OCI-LY7 (cell line): ENCODE measurements around the gene OR7C2. TPM values are rescaled to one million over a fixed set of nuclear protein-coding genes. Genes with fewer than 3 reads are reported as not detected.

Experiments used
- Bru-seq: library from RNA; stranded (reverse); fragments of 400-500 nt; gene quantifications from one replicate; lab custom pipeline; 2021; lab: Mats Ljungman, UMichigan
- BruChase-seq, 2 experiments: library from RNA; stranded (reverse); fragments of 400-500 nt; gene quantifications; one replicate each; lab custom pipeline; 2021; lab: Mats Ljungman, UMichigan
- BruUV-seq: library from RNA; stranded (reverse); fragments of 400-500 nt; replicated peaks from 2 replicates; lab custom pipeline; 2021; lab: Mats Ljungman, UMichigan
- CTCF ChIA-PET: fragments of 300-600 bp; sonication (Branson Sonifier 250); formaldehyde crosslinking; loops from one replicate; lab custom pipeline; 2022; ENCODE audit warnings: antibody characterized with exemption; ENCODE audit not compliant: unreplicated experiment; lab: Charles Lee
- POLR2A ChIA-PET: fragments of 300-600 bp; sonication (Branson Sonifier 250); formaldehyde crosslinking; loops from one replicate; lab custom pipeline; 2022; ENCODE audit warnings: antibody characterized with exemption; lab: Charles Lee
- DNase-seq: peaks from one replicate; pipeline ENCODE4 v3.0.0-alpha.2; 2015; ENCODE audit warnings: low spot score
- H2AFZ ChIP-seq: fragments of 200-600 bp; sonication (generic), shearing (Covaris generic); 2 replicates; pipeline ENCODE4 v1.6.1; 2014; ENCODE audit warnings: mild to moderate bottlenecking, antibody characterized with exemption, low read length, moderate library complexity
- H3K27ac ChIP-seq: fragments of 200-600 bp; sonication (generic); 2 replicates; pipeline ENCODE4 v1.5.1; 2014; ENCODE audit warnings: mixed run types, low read depth, mild to moderate bottlenecking, moderate library complexity, low read length, inconsistent platforms; ENCODE audit not compliant: poor library complexity, severe bottlenecking
- H3K36me3 ChIP-seq: fragments of 200-600 bp; sonication (generic); 2 replicates; pipeline ENCODE4 v1.6.1; 2014; ENCODE audit warnings: mild to moderate bottlenecking, antibody characterized with exemption, low read length, moderate library complexity, mixed read lengths; ENCODE audit not compliant: insufficient read depth
- H3K4me1 ChIP-seq: fragments of 200-600 bp; sonication (generic); 2 replicates; pipeline ENCODE4 v1.5.1; 2014; ENCODE audit warnings: mild to moderate bottlenecking, low read length; ENCODE audit not compliant: insufficient read depth, poor library complexity, severe bottlenecking
- H3K4me2 ChIP-seq: fragments of 200-600 bp; sonication (generic); 2 replicates; pipeline ENCODE4 v1.6.1; 2014; ENCODE audit warnings: mild to moderate bottlenecking, low read length
- H3K4me3 ChIP-seq: fragments of 200-600 bp; sonication (generic); 2 replicates; pipeline ENCODE4 v1.5.1; 2014; ENCODE audit warnings: mild to moderate bottlenecking, low read depth, low read length; ENCODE audit not compliant: poor library complexity, severe bottlenecking
- H3K79me2 ChIP-seq: fragments of 200-600 bp; sonication (generic); 2 replicates; pipeline ENCODE4 v1.6.1; 2016; ENCODE audit warnings: low read depth, mild to moderate bottlenecking, low read length, moderate library complexity, mixed read lengths; ENCODE audit not compliant: insufficient read depth
- H3K9me2 ChIP-seq: fragments of 200-600 bp; sonication (generic); 2 replicates; pipeline ENCODE4 v1.6.1; 2016; ENCODE audit warnings: mild to moderate bottlenecking, low read length, mixed read lengths; ENCODE audit not compliant: insufficient read depth
- H3K9me3 ChIP-seq: fragments of 200-600 bp; sonication (generic); 2 replicates; pipeline ENCODE4 v1.6.1; 2014; ENCODE audit warnings: mild to moderate bottlenecking, mixed run types, low read length, mixed read lengths
- H4K20me1 ChIP-seq: fragments of 200-600 bp; sonication (generic); 2 replicates; pipeline ENCODE4 v1.6.1; 2014; ENCODE audit warnings: mild to moderate bottlenecking, antibody characterized with exemption, low read length, moderate library complexity, mixed read lengths; ENCODE audit not compliant: insufficient read depth
- CTCF ChIP-seq: fragments of 200-600 bp; sonication (generic); conservative IDR thresholded peaks from 2 replicates; pipeline ENCODE4 v1.5.1; 2014; ENCODE audit warnings: mild to moderate bottlenecking, antibody characterized with exemption, low read length, moderate library complexity, mixed read lengths
- EZH2phosphoT487 ChIP-seq: fragments of 200-600 bp; sonication (generic); IDR thresholded peaks from 2 replicates; pipeline ENCODE4 v1.6.1; 2018; ENCODE audit warnings: low read depth, borderline replicate concordance, mild to moderate bottlenecking, mixed run types, antibody characterized with exemption, low read length, moderate library complexity, mixed read lengths
- intact Hi-C: fragments of 100-400 bp; cut with micrococcal nuclease; formaldehyde crosslinking; loops from one replicate; pipeline ENCODE4 v1.10.0; 2022; ENCODE audit not compliant: unreplicated experiment
- long read RNA-seq: library from polyadenylated mRNA; stranded (forward); transcript quantifications from one replicate; pipeline ENCODE4 v2.0.0, GENCODE V29; 2022
- total RNA-seq, 2 experiments: library from RNA; depleted of rRNA in 1 of 2; stranded (reverse); fragments of >200 nt in 1 of 2; shearing (Covaris generic) in 1 of 2; gene quantifications; 2 replicates each; pipeline ENCODE4 v1.2.3, GENCODE V29; 2014 to 2022

Gene OR7C2
- not detected in 2 replicates for total RNA-seq (2014; rRNA removed; shearing (Covaris generic))
- not detected in 2 replicates for total RNA-seq (2022)
- not detected for Bru-seq, nascent RNA
- not detected for BruChase-seq, experiment 1, labeled RNA remaining after a 6-hour chase
- not detected for BruChase-seq, experiment 2, labeled RNA remaining after a 2-hour chase
- long read RNA-seq, result 0 reads

- ChIA-PET POLR2A (no interaction called here), CTCF (no interaction called here)
- Histone ChIP-seq H3K79me2 (no peaks in the 10 kb centered on the region), H3K4me3 (no peak within 1 kb of the TSS), H3K9me2 (no peaks in the 10 kb centered on the region), H3K4me1 (no peaks in the 10 kb centered on the region), H4K20me1 (no peaks in the 10 kb centered on the region), H3K36me3 (no peaks in the 10 kb centered on the region), H3K27ac (no peak within 1 kb of the TSS), H3K4me2 (no peak within 1 kb of the TSS), H2AFZ (no peak within 1 kb of the TSS), H3K9me3 (no peaks in the 10 kb centered on the region)
- no peak for TF ChIP-seq CTCF
- TF ChIP-seq EZH2phosphoT487, result no peak
- no TSS peak for BruUV-seq
- DNase-seq, result no peak
- intact Hi-C loops, result no loop called here
Measured at GRCh38 chr19:14941189-14941588, at the start of gene OR7C2. Gene OR7C2 (plus strand): TSS chr19:14941489. CDS start chr19:14941489, 0 bp downstream.

GRCh38 chr19:14901675-14902260 lies 39.5 kb upstream of the OR7C2 start:
- ChIA-PET CTCF (no interaction called here), POLR2A (no interaction called here)
- Histone ChIP-seq H3K36me3 (no peaks in the 10 kb centered on the region), H3K27ac (no peak overlapping the region), H3K4me3 (no peak overlapping the region), H3K79me2 (no peaks in the 10 kb centered on the region), H3K4me2 (no peak overlapping the region), H3K4me1 (no peaks in the 10 kb centered on the region), H4K20me1 (no peaks in the 10 kb centered on the region), H2AFZ (no peak overlapping the region), H3K9me3 (no peaks in the 10 kb centered on the region), H3K9me2 (no peaks in the 10 kb centered on the region)
- no peak for DNase-seq
- no TSS peak for BruUV-seq
- intact Hi-C loops, result no loop called here
- no peak for TF ChIP-seq CTCF
- TF ChIP-seq EZH2phosphoT487, result no peak

- H3K4me1 ChIP-seq, result no peaks in the 10 kb centered on the region
- no TSS peak for BruUV-seq
- H3K4me3 ChIP-seq, result no peak overlapping the region
- H3K9me3 ChIP-seq, result no peaks in the 10 kb centered on the region
- no peaks in the 10 kb centered on the region for H3K9me2 ChIP-seq
- ChIA-PET POLR2A (interaction anchor here (0.8 kb wide), 1 partner anchor 1359 kb away, joined by 3 read pairs; no protein-coding TSS in a partner anchor), CTCF (no interaction called here)
- no peak overlapping the region for H2AFZ ChIP-seq
- TF ChIP-seq CTCF (no peak), EZH2phosphoT487 (no peak)
- H3K36me3 ChIP-seq, result no peaks in the 10 kb centered on the region
- H3K27ac ChIP-seq, result no peak overlapping the region
- no peaks in the 10 kb centered on the region for H3K79me2 ChIP-seq
- intact Hi-C loops, result no loop called here
- no peak overlapping the region for H3K4me2 ChIP-seq
- no peak for DNase-seq
- H4K20me1 ChIP-seq, result no peaks in the 10 kb centered on the region
Measured at GRCh38 chr19:14906711-14907110, 34.6 kb upstream of the OR7C2 start.
